GM18517 (cell line): ENCODE results near the gene PRTFDC1.
"Not testable (repeated sequence)": the region's sequence is repeated elsewhere in the genome, so short reads cannot be mapped to it uniquely, and the experiment has no call there.

Experiments used
- ATAC-seq: cut with Tn5 transposase; IDR thresholded peaks from one replicate; pipeline ENCODE4 v1.9.1; 2021; ENCODE audit warnings: mild to moderate bottlenecking, moderate library complexity; ENCODE audit not compliant: unreplicated experiment

Gene PRTFDC1

DNA sequence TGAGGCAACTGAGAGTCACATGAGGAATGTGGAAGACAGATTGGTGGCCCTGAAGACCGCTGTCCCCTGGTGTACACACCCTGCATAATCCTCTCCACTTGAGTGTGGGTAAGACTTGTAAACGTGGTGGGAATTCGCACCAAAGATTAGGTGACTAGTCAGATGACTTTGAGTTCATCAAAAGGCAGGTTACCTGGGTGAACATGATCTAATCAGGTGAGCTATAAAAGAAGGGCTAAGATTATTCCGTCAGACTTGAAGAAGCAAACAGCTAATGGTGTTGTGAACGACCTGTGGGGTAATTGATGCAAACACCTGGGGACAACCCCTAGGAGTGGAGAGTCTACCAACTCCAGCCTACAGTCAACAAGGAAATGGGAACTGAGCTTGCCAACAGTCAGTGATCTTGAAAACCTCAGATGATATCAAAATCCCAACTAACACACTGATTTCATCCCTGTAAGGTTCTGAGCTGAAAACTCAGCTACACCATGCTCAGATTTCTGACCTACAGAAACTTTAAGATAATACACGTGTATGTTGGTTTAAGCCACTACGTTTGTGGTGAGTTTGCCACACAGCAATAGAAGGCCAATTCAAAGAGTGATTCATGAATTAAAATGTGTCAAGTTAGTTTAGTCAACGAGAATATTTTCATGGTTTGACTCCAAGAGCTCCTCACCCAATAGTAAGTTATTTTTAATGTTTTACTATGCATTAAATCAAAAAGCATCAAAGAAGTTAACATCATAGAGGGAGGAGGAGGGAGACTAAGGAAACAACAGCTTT lies 16.7 kb downstream of the PRTFDC1 start:
- no peak for ATAC-seq

DNA sequence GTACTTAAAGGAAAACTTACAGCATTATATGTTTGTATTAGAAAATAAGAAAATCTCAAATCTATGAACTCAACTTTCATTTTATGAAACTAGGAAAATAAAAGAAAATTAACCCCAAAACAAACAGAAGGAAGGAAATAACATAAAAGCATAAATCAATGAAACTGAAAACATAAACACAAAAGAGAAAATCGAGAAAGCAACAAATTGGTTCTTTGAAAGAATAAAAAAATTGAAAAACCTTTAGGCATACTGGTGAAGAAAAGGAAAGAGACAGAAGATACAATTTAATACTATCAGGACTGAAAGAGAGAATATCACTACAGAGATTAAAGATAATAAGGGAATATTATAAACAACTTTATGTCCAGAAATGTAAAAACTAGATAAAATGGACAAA lies 21.2 kb downstream of the PRTFDC1 start:
- no peak for ATAC-seq

DNA sequence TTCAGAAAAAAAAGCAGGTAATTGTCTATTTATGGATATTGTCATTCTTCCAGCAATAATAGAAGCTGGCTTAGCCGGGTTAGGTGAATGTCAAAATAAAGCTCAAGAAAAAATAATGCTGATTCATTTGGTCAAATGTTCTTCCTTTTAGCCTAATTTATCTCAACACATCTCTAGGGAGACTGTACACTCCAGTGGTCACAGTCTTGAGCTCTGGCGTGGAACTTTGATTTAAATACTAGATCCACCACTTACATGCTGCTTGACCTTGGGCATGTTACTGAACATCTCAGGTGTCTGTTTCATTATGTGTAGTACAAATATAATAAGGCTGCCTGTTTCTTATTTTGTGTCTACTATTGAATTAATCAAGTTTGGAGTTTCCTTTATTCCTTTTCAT lies 22.0 kb downstream of the PRTFDC1 start:
- ATAC-seq, result peak; percentile 85

DNA sequence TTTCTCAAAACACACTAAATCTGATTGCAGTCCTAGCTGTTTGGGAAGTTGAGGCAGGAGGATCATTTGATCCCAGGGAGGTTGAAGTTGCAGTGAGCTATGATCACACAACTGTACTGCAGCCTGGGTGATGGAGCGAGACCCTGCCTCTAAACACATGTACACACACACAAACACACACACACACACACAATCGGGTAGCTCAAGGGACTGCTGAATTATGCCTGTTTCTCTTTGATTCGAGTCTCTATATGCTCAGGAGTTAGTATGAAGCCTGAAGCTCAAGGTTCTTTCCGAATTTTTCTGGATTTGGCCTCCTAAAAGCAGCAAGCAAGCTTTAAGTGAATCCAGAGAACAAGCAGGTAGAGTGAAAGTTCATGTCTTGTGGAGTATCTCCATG lies 22.5 kb downstream of the PRTFDC1 start:
- ATAC-seq, result peak; percentile 22

DNA sequence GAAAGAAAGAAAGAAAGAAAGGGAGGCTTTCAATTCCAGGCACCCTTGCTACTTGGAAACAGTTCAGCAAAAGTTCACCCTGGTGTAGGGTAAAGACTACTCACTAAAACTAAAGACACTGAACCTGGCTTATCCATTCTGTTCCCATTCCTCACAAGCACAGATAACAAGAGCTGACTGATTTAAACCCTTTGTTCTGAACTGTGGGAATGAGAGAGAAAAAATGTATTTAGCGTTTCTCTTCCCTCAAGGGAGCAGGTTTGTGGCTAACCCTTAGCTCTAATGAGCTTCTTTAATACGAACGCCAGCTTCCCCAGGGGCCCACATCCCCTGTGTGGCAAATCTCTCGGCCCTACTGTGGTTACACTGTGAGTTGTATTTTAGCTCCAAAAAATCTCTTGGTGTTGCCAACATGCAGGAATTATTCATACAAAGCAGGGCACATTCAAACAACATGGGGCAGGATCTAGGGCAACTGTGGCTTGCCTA lies 23.3 kb downstream of the PRTFDC1 start:
- no peak for ATAC-seq

DNA sequence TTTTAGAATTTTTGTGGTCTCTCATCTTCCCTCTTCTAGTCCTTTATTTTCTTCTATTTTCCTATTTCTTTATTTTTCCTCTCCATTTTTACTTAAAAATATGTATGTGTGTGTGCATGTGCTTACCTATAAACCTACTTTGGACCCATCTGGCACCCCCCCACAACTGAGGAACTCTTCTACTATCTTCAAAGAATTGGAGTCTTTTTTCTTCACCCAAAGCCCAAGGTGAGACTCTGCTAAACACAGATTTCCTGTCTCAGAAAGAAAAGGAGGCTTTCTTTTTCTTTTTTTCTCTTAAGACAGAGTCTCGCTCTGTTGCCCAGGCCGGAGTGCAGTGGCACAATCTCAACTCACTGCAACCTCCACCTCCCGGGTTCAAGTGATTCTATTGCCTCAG lies 24.2 kb downstream of the PRTFDC1 start:
- ATAC-seq, result no peak

DNA sequence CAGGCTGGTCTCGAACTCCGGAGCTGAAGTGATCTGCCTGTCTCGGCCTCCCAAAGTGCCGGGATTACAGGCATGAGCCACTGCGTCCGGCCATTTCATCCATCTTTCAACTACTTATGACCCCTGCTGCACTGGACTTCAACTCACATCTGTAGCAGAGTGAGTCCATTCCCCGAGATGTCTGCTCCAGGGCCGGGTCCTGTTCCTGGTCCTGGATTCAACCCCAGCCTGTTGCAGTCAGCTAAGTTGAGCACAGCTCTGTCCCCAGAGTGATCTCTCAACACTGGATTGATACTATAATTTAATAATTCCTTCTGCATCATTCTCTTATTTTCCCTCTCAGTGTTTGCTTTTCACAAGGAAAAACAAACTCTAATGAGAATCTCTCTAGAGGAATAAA lies 25.8 kb downstream of the PRTFDC1 start:
- ATAC-seq, result no peak

DNA sequence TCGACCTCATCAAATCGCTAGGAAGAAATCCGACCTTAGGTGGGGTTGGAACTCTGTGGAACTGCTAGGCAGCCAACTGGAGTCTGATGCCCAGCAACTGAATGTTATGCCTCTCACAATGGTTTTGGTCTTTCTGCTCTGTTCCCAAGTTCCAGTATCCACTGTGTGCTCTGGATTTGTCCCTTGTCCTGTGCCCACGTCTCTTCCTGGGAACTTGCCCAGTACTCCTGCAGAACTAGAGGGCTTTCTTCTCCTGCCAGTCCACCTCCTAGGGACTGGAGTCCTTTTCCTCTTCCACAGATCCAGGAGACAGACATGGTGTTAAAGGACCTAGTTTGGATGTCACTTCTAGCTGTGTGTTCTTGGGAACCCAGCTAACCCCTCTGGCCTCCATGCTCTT lies 26.6 kb downstream of the PRTFDC1 start:
- ATAC-seq, result no peak

DNA sequence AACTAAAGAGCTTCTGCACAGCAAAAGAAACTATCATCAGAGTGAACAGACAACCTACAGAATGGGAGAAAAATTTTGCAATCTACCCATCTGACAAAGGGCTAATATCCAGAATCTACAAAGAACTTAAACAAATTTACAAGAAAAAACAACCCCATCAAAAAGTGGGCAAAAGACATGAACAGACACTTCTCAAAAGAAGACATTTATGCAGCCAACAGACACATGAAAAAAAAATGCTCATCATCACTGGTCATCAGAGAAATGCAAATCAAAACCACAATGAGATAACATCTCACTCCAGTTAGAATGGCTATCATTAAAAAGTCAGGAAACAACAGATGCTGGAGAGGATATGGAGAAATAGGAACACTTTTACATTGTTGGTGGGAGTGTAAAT lies 27.9 kb downstream of the PRTFDC1 start:
- ATAC-seq, result not testable (repeated sequence)

DNA sequence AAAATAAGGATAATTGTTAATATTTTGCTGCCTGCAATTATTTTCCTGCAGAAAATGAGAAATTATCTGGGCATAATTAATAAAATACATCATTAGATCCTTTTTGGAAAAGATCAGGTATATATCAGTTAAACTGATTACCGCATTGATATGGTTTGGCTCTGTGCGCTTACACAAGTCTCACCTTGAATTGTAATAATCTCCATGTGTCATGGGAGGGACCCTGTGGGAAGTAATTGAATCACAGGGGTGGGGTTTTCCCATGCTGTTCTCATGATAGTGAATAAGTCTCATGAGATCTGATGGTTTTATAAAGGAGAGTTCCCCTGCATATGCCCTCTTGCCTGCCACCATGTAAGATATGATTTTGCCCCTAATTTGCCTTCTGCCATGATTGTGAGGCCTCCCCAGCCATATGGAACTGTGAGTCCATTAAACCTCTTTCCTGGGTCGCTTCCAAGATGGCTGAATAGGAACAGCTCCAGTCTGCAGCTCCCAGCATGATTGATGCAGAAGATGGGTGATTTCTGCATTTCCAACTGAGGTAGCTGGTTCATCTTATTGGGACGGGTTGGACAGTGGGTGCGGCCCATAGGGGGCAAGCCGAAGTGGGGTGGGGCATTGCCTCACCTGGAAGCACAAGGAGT lies 30.1 kb downstream of the PRTFDC1 start:
- not testable (repeated sequence) for ATAC-seq

DNA sequence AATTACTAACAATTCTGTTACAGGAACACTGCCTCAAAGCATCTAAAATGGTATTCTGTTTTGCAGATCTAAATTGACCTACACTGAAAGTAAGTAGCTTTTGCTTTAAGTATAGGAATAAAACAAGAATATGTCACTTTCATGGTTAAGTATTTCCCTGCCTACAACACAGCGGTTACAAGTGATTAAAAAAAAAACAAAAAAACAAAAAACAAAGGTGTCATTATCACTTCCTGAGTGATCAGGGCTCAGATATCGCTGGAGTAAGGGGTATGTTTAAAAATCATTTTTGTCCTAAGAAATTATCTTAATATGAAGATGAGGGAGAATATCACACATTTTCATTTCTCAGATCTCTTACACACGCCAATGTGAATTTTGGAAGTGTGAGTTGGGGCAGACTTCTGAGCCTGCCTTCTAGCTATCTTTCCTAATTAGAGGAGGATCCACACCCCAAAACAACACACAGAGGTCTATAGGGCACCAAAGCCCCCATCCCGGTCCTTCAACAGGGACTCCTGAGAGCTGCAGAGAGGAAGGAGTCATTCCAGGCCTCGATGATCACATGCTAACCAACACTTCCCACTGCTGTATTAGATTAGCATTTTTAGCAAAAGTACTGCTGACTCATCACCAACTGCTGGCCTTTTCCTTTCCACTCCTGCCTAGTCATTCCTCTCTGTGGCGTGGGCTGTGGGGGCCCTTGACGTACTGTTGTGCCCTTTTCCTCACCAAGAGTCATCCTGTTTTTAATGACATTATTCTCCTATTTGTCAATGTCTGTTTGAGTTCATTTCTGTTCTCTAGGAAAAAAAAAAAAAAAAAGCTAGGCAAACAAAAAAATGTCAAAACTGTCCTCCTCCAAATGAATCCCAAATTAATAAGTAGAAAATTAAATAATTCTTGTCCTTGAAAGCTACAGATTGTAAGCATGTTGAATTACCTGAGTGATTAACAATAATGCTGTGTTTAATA lies 31.2 kb downstream of the PRTFDC1 start:
- peak; percentile 94 for ATAC-seq

DNA sequence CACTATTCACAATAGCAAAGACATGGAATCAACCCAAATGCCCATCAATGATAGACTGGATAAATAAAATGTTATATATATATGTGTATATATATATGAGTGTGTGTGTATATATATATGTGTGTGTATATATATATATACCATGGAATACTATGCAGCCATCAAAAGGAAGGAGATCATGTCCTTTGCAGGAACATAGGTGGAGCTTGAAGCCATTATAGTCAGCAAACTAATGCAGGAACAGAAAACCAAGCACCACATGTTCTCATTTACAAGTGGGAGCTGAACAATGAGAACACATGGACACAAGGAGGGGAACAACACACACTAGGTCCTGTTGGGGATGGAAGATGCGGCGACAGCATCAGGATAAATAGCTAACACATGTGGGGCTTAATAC lies 32.2 kb downstream of the PRTFDC1 start:
- not testable (repeated sequence) for ATAC-seq

DNA sequence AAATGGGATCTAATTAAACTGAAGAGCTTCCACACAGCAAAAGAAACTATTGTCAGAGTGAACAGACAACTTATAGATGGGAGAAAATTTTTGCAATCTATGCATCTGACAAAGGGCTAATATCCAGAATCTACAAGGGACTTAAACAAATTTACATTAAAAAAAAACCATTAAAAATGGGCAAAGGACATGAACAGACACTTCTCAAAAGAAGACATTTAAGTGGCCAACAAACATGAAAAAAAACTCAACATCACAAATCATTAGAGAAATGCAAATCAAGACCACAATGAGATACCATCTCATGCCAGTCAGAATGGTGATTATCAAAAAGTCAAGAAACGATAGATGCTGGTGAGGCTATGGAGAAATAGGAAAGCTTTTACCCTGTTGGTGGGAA lies 32.8 kb downstream of the PRTFDC1 start:
- ATAC-seq, result not testable (repeated sequence)

DNA sequence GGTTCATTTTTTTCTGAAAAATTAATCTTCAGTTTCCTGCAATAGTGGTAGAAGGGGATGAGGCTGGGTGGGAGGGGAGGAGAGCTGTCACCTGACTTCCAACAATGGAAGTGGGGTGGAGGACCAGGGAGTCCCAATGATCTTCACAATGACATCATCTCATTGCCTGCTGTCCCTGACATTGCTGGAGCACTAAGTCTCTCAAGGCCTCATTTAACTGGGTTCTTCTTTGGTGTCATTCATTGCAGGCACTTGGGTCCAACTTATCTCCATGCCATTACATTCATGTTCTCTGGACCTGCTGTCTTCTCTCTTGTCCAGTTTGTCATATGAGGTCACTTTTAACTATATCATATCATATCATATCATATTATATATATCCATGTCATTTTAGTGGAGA lies 34.4 kb downstream of the PRTFDC1 start:
- ATAC-seq, result no peak

DNA sequence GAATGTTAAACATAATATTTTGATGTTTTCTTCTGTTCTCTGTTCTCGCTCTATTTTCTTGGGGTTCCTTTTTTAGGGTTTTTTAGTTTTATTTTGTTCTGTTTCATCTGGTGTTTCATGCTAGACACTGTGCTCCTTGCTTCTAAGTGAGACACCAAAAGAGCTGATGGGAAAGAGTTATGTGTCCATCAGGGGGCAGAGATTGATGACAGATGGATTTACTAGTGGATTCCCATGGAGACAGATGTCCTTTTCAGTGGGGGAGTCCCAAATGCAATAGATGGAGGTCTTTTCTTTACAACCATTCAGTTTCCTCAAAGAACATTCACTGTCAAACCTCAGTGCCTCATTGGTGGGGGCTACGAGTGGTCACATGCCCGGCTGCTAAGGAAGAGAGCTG lies 34.9 kb downstream of the PRTFDC1 start:
- no peak for ATAC-seq

DNA sequence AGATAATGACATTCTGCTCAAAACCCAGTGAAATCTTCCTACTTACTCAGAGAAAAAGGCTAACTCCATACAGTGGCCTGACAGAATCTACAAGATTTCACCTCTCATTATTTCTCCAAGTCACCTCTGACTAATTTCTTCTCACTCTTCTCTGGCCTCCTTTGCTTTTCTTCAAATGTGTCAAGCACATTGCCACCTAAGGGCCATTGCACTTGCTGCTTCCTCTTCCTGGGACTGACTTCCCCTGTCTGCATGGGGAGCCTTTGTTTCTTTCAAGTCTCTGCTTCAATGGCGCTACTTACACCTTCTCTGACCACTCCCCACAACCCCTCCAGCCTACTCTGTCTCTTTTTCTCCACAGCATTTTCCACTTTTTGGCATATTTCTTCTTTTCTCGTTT lies 36.0 kb downstream of the PRTFDC1 start:
- no peak for ATAC-seq

DNA sequence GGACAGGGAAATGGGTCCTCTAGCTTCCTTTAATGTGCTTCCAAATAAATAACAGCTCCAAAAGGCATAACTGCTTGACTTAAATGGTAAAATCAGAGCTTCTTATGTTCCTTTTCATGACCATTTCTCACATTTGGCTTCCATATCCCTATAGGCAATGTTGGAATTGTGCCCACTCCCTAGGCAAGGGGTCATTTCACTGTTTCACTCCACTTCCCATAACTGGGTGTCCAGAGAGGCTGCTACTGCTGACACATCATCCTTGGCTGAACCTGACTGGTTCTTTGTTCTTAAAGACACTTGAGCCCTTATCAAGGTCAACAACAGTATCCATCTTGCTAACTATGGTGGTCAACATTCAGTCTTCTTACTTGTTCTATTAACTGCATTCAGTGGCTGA lies 37.1 kb downstream of the PRTFDC1 start:
- no peak for ATAC-seq

DNA sequence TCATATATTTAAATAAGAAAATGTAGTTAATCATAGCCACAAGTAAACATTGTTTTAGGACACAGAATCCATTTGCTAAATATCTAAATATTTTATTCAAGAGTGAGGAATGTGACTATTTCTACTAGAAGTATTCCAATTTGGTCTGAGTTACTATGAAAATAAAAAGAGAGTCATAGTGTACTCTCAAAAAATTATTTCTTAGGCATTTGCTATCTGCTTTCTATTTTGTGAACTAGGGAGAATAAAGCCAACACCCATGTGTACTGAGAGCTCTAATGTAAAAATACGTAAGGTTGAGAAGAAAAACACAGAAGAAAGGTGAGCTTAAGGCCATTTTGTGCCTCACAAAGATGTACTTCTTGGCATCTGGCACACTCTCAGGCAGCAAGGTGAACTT lies 38.3 kb downstream of the PRTFDC1 start:
- ATAC-seq, result no peak

DNA sequence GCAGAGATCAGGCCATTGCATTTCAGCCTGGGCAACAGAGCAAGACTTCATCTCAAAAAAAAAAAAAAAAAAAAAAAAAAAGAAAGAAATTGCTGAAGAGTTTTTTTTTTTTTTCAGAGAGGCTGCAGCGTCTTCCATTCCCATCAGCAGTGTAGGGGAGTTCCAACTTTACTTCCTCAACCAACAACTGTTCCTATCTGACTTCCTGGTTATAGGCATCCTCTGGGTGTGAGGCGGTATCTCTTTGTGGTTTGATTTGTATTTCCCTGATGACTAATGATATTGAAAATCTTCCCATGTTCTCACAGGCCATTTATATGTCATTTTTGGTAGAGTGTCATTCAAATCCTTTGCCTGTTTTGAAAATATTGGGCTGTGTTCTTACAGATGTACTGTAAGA lies 40.2 kb downstream of the PRTFDC1 start:
- ATAC-seq, result no peak

DNA sequence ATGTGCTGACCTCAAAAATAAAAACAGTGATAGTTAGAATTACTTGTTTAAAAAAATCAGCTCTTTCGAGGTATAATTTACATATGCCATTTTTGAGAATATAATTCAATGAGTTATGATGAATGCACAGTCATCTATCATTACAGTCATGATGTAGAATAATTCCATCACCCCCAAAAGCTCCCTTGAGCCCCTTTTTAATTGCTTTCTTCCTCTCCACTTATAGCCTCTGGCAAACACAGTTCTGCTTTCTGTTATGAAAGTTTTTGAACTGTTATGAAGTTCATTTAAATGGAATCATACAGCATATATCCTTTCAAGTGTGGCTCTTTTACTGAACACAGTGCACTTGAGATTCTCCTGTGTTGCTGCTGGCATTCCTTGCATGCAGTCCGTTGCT lies 41.4 kb downstream of the PRTFDC1 start:
- ATAC-seq, result no peak

DNA sequence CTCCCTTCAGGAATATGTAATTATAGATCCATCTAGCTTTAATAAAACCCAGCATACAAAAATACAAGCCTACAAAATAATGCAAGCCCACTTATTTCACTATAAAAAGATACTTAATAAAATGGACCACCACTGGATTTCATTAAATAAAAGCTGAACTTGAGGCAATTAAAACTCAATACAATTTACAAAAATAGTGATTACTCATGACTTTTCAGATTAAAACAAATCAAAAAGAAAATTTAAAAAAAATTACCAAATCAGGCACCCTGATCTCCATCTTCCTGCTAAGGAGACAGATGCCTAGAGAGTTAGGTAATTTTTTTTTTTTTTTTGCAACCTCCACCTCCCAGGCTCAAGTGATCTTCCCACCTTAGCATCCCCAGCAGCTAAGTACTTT lies 41.8 kb downstream of the PRTFDC1 start:
- ATAC-seq, result no peak
